Measurements from ENCODE around the gene ATG7. TPM values are rescaled to one million over a fixed set of nuclear protein-coding genes. Genes with fewer than 3 reads are reported as not detected.

The ATG7 gene
- total RNA-seq, 4 donors from 2014 or later, result 49.4 to 145 (median 82.1) TPM

DNA sequence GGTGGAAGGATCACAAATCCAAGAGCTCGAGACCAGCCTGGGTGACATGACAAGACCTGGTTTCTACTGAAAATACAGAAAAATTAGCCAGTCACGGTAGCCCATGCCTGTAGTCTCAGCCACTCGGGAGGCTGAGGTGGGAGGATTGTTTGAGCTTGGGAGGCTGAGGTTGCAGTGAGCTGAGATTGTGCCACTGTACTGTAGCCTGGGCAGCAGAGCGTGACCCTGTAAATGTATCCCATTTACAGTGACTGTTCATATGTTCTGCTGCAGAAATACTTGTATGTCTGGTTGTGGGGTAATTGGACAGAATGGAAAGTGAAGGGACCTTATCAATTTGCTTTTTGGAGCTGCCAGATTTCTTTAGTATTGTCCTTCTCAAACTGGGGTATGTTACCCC is 24.9 kb downstream of the ATG7 start:
- no peak for DNase-seq (ENCODE audit: low spot score in 2 of 2)
- no peaks in the 10 kb centered on the region for H3K4me1 ChIP-seq
- H3K9me3 ChIP-seq, result no peaks in the 10 kb centered on the region
- no peaks in the 10 kb centered on the region for H3K27me3 ChIP-seq
- no peak overlapping the region for H3K4me3 ChIP-seq
- no peak for TF ChIP-seq EP300 (IDR thresholded peaks at IDR 0.05)
- no peak for TF ChIP-seq POLR2AphosphoS5 (IDR thresholded peaks at IDR 0.05)
- TF ChIP-seq, protein P1, sequence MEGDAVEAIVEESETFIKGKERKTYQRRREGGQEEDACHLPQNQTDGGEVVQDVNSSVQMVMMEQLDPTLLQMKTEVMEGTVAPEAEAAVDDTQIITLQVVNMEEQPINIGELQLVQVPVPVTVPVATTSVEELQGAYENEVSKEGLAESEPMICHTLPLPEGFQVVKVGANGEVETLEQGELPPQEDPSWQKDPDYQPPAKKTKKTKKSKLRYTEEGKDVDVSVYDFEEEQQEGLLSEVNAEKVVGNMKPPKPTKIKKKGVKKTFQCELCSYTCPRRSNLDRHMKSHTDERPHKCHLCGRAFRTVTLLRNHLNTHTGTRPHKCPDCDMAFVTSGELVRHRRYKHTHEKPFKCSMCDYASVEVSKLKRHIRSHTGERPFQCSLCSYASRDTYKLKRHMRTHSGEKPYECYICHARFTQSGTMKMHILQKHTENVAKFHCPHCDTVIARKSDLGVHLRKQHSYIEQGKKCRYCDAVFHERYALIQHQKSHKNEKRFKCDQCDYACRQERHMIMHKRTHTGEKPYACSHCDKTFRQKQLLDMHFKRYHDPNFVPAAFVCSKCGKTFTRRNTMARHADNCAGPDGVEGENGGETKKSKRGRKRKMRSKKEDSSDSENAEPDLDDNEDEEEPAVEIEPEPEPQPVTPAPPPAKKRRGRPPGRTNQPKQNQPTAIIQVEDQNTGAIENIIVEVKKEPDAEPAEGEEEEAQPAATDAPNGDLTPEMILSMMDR (IDR thresholded peaks at IDR 0.05), result no peak
- no peak for TF ChIP-seq POLR2A (IDR thresholded peaks at IDR 0.05)
- no peak overlapping the region for H3K27ac ChIP-seq
- H3K36me3 ChIP-seq, result peaks cover 30% of the 10 kb centered on the region
- WGBS, result 98% methylated on average over 4 of the region's 4 CpGs

DNA sequence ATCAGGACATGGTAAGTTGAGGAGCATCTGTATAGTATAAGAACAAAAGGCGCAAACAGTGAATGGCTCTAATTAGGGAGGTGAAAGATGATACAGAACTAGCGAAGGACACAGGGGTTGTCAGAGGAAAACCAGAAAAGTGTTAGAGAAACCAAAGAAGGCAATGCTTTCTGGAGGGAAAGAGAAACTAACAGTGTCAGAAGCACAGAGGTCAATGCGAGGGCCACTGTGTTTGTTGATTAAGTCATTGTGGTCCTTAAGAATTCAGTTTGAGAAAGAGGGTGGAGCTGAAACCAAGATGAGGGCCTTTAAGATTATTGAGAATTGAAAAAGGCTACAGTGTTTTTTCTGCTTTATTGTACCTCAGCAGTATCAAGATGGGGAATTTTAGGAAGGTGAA is 28.8 kb downstream of the ATG7 start:
- TF ChIP-seq, protein P1 (IDR thresholded peaks at IDR 0.05), result no peak
- no peak for TF ChIP-seq EP300 (IDR thresholded peaks at IDR 0.05)
- no peak for TF ChIP-seq POLR2A (IDR thresholded peaks at IDR 0.05)
- no peak for TF ChIP-seq POLR2AphosphoS5 (IDR thresholded peaks at IDR 0.05)
- no peak overlapping the region for H3K4me3 ChIP-seq
- H3K9me3 ChIP-seq, result no peaks in the 10 kb centered on the region
- 94% methylated on average over 3 of the region's 3 CpGs for WGBS
- no peak for DNase-seq (ENCODE audit: low spot score in 2 of 2)
- no peaks in the 10 kb centered on the region for H3K4me1 ChIP-seq
- no peak overlapping the region for H3K27ac ChIP-seq
- H3K27me3 ChIP-seq, result no peaks in the 10 kb centered on the region
- H3K36me3 ChIP-seq, result peaks cover 48% of the 10 kb centered on the region

DNA sequence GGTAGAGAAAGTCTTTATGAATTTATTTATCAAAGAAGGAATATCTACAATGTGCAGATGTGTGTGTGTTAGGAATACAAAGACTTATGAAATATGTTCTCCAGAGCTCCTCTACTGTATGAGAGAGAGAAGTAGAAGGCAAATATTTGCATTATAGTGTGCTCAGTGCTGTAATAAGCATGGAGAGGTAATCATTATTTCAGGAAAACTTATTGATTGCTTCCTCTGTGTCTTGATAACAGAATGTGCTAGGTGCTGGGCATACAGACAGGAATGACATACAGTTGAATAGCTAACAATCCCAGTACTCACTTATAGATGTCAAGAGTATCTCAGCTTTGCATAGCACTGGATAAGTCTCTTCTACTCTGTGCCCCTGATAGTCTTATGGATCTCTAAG is 30.2 kb downstream of the ATG7 start:
- TF ChIP-seq POLR2AphosphoS5 (IDR thresholded peaks at IDR 0.05) (no peak), POLR2A (IDR thresholded peaks at IDR 0.05) (no peak), EP300 (IDR thresholded peaks at IDR 0.05) (no peak)
- TF ChIP-seq, protein P1 (IDR thresholded peaks at IDR 0.05), result no peak
- Histone ChIP-seq H3K27ac (no peak overlapping the region), H3K27me3 (no peaks in the 10 kb centered on the region), H3K4me3 (no peak overlapping the region), H3K9me3 (no peaks in the 10 kb centered on the region), H3K4me1 (peaks cover 7% of the 10 kb centered on the region), H3K36me3 (peaks cover 56% of the 10 kb centered on the region)
- no peak for DNase-seq (ENCODE audit: low spot score in 2 of 2)

DNA sequence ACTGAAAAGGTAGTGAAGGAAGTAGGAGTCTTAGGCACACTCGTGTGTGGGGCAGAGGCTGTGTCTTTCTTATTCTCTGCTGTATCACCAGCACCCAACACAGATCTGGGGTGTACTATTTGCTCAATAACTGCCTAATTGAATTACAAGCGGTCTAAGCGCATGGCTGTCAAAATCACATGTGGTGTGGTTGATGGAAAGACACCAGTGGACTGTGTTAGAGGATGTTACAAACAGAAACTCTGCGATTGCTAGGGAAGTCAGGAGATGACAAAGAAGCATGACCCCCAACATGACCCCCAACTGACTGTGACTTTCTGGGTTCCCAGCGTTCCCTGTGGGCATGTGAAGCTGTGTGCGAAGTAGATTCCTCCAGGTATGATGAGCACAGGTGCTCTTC is 32.0 kb downstream of the ATG7 start:
- no peak overlapping the region for H3K4me3 ChIP-seq
- H3K27ac ChIP-seq, result no peak overlapping the region
- no peaks in the 10 kb centered on the region for H3K27me3 ChIP-seq
- WGBS, result 93% methylated on average over 6 of the region's 6 CpGs
- H3K4me1 ChIP-seq, result peaks cover 10% of the 10 kb centered on the region
- H3K36me3 ChIP-seq, result peaks cover 64% of the 10 kb centered on the region
- no peaks in the 10 kb centered on the region for H3K9me3 ChIP-seq
- TF ChIP-seq EP300 (IDR thresholded peaks at IDR 0.05) (no peak), POLR2AphosphoS5 (IDR thresholded peaks at IDR 0.05) (no peak), POLR2A (IDR thresholded peaks at IDR 0.05) (no peak)
- TF ChIP-seq, protein P1 (IDR thresholded peaks at IDR 0.05), result no peak
- DNase-seq (ENCODE audit: low spot score in 2 of 2), result no peak

DNA sequence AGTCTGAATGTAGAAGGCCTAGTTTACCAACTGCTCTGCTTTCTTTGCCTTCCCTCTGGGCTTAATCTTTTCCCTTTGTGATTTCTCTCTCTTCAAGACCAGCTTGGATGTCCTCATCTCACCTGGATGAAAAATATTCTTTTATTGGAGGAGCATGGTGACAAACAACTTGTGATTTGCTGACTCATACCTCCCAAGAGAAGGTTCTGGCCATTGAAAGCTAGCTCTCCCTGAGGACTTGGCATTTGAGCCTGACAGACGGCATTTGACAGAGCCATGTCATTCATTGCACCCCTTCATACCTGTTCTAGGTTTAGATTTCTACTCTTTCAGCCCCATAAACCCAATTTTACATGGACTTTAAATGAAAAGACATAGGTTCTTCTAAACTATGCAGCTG is 33.3 kb downstream of the ATG7 start:
- WGBS, result 60% methylated on average over 1 of the region's 1 CpG
- Histone ChIP-seq H3K4me3 (no peak overlapping the region), H3K9me3 (no peaks in the 10 kb centered on the region), H3K4me1 (peaks cover 10% of the 10 kb centered on the region), H3K27ac (no peak overlapping the region), H3K36me3 (peaks cover 65% of the 10 kb centered on the region), H3K27me3 (no peaks in the 10 kb centered on the region)
- DNase-seq (ENCODE audit: low spot score in 2 of 2), result no peak
- TF ChIP-seq POLR2A (IDR thresholded peaks at IDR 0.05), result no peak
- TF ChIP-seq EP300 (IDR thresholded peaks at IDR 0.05), result no peak
- TF ChIP-seq, protein P1 (IDR thresholded peaks at IDR 0.05), result no peak
- TF ChIP-seq POLR2AphosphoS5 (IDR thresholded peaks at IDR 0.05), result no peak
